ENCODE data around the gene SEC23A.
A peak's percentile ranks its signal among the peaks of the same experiment; 100 is the strongest.
"Not testable (repeated sequence)": the region's sequence is repeated elsewhere in the genome, so short reads cannot be mapped to it uniquely, and the experiment has no call there.

SEC23A gene
- total RNA-seq: 84.6 to 148 (median 127) reads per million in 18 experiments

DNA sequence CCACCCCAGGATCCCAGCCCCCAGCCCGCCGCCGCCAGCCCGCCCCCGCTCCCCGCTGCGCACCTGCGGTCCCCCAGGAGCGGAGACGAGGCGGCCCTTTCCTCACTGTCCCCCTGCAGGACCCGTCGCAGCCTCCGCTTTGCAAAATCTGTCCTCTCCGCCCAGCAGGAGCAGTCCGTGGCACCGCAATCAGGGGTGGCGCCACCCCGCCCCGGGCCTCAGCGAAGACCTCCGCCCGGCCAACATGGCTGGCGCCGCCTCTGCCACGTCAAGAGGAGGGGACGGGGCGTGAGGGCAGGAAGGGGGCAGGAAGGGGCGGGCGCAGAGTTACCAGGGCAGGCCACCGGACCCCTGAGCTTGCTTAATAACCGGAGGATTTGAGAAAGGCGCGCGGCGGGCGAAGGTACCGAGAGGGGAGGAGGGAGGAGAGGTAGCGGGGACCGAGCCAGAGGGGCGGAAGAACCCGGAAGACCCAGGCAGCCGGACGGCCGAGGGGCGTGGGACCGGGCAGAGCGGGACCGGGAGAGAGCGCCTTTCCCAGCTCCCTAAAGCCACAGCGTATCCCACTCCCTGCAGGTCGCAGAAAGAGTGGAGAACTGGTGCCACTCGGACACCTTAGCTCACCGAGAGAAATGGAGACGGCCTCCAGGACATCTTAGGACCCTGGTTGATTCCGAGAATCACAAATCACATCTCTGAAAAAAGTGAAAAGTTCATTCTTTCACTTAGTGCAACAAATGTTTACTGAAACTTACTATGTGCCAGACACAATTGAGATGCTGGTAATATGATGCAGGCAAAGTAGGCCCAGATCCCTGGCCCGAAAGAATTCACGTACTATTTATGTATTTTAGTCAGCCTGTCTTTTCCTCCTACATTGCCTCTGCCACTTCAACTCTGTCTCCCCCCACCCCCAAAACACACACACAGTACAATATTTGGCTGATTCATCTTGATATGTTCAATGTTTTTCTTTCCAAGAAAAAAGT is at the start of gene SEC23A:
SEC23A (minus strand) TSS at position 267 of the 989 bp plus-strand sequence. CDS start 7,117 bp downstream, outside the sequence.
- DNase-seq: peak; percentile 82 to 84

DNA sequence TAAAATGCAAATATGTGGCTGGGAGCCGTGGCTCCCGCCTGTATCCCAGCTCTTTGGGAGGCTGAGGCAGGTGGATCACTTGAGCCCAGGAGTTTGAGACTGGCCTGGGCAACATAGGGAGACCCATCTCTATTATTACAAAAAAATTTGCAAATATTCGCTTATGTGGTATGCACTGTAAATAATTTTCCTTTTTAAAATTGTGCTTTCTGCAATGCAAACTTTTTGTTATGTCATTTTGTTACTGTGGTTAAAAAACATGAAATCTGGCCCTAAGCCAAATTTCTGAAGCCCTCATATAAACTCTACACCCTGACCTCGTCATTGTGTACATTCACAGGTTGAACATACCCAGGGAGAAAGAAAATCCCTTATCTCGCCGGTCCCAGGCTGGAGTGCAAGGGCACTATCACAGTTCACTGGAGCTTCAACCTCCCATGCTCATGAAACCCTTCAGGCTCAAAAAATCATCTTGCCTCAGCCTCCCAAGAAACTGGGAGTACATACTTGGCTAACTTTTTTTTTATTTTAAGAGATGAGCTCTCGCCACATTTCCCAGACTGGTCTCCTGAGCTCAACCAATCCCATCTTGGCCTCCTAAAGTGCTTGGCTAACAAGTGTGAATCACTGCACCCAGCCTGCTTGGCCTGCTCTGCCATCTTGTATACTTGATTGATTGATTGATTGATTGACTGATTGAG is 42.4 kb upstream of the SEC23A start:
- no peak for DNase-seq

DNA sequence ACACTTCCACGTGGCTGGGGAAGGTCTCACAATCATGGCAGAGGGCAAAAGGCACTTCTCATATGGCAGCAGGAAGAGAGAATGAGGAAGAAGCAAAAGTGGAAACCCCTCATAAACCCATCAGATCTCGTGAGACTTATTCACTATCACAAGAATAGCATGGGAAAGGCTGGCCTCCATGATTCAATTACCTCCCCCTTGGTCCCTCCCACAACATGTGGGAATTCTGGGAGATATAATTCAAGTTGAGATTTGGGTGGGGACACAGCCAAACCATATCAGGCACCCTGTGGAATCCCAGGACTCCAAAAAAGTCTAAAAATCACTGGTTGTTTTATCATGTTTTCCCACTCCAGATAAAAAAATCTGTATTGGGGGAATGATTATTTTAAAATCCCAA is 40.2 kb upstream of the SEC23A start:
- not testable (repeated sequence) for DNase-seq

DNA sequence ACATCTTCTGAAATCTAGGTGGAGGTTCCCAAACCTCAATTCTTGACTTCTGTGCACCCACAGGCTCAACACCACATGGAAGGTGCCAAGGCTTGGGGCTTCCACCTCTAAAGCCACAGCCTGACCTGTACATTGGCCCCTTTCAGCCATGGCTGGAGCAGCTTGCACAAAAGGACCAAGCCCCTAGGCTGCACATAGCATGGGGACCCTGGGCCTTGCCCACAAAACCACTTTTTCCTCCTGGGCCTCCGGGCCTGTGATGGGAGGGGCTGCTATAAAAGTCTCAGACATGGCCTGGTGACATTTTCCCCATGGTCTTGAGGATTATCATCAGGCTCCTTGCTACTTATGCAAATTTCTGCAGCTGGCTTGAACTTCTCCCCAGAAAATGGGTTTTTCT is 38.6 kb upstream of the SEC23A start:
- not testable (repeated sequence) for DNase-seq

DNA sequence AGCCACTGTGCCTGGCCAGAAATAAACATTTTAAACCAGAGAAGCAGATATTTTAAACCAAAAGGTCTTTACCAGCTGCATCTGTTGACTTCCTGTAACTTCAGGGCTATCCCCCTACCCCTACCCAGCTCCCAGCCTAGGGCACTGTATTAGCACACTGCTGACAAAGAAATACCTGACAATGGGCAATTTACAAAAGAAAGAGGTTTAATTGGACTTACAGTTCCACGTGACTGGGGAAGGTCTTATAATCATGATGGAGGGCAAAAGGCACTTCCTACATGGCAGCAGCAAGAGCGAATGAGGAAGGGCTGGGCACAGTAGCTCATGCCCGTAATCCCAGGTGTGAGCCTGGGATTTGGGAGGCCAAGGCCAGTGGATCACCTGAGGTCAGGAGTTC is 37.1 kb upstream of the SEC23A start:
- DNase-seq: no peak

DNA sequence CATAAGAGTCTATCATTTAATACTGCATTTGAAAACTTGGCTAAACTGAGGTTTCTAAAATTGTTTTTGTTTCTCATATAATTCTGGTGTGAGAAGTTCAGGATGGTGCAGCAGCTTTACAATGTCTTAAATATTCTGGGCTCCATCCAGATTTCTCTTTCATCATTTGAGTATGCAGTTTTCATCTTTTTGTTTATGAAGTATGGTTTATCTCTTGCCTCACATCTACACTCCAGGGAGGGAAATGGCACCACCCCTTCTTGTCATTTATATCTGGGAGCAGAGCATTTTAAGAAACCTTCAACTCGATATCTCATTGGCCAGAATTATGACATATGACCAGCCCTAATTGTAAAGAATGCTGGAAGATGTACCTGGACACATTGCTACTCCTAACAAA is 35.4 kb upstream of the SEC23A start:
- no peak for DNase-seq

DNA sequence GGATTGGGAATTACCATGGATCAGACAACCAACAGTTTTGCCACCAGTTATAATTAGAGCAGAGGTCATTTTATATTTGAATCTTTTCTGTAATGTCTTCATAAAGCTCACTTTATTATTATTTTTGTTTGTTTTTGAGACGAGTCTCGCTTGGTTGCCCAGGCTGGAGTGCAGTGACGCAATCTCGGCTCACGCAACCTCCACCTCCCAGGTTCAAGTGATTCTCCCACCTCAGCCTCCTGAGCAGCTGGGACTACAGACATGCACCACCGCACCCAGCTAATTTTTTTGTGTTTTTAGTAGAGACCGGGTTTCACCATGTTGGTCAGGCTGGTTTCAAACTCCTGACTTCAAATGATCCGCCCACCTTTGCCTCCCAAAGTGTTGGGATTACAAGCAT is 34.8 kb upstream of the SEC23A start:
- DNase-seq: not testable (repeated sequence)

DNA sequence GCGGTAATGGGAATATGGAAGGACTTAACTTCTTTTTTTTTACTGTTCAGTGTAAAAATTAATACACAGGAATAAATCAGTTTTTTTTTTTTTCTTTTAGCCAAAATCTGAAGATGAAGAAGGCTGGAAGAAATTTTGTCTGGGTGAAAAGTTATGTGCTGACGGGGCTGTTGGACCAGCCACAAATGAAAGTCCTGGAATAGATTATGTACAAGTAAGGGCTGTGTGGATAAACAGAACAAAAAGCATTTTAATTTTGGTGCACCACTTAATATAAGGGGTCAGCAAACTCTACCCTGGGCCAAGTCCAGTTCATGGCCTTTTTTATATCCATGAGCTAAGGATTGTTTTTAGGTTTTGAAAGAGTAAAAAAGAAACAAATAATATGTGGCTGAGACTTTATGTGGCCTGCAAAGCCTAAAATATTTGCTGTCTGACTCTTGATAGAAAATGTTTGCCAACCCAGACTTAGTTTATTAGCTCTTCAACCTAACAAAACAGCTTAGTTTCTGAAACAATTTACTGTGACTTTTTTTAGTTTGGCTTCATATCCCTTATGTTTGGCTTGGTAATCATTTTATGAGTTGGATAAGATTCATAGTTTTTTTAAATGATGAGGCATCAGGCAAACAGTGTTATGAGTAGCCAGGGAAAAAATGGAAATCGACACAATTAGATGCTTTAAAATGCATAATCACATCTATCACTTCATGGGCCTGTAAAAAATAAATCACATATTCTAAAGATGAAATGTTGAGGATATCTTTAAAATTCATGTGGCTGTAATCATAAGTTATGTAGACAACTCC is 19.5 kb upstream of the SEC23A start:
- DNase-seq: no peak

DNA sequence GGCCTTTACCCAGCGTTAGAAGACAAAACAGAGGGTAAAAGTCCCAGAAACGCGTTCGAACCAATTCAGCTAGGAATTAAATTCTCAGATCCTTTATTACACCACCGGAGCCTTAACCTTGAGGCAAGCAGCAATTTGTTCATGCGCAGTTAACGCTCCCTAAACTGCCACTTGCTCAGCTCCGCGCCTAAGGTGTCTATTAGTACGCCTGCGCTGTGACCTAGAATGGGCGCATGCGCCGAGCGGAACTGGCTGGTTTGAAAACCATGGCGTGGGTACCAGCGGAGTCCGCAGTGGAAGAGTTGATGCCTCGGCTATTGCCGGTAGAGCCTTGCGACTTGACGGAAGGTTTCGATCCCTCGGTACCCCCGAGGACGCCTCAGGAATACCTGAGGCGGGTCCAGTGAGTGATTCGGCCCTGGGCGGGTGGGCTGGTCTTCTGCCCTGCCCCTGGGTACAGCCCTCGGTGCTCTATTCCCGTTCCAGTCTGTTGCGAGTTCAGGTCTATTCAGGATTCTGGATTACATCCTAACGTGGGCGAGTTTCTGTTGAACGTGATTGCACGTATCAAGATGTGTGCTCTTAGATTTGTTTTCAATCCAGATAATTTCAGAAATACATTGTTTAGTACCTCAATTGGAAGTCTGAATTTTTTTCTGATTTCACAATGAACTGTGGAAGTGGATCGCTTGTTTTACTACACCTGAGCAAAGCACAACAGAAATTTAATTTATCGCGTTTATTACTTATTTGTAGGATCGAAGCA is 11.2 kb upstream of the SEC23A start, which contains the start of gene GEMIN2:
GEMIN2 (plus strand) TSS at position 251 of the 766 bp plus-strand sequence; CDS start at position 267, 16 bp downstream.
- DNase-seq: peak; percentile 98

DNA sequence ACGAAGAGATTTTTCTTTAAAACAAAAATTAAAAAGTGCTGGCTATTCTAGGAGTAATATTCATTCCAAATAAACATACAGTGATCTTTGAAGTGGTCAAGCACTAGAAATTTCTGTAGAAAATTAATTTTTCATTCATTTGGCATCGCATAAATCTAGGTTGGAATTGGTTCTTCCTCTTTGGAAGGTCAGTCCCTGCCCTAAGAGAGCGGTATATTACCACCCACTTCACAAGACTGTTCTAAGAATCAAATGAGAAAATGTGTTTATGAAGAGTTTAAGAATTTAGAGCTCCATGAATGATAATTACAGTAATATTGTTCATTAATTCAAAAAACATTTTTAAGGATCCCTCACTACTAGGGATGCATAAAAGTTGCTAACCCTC is 10.6 kb upstream of the SEC23A start:
- no peak for DNase-seq

DNA sequence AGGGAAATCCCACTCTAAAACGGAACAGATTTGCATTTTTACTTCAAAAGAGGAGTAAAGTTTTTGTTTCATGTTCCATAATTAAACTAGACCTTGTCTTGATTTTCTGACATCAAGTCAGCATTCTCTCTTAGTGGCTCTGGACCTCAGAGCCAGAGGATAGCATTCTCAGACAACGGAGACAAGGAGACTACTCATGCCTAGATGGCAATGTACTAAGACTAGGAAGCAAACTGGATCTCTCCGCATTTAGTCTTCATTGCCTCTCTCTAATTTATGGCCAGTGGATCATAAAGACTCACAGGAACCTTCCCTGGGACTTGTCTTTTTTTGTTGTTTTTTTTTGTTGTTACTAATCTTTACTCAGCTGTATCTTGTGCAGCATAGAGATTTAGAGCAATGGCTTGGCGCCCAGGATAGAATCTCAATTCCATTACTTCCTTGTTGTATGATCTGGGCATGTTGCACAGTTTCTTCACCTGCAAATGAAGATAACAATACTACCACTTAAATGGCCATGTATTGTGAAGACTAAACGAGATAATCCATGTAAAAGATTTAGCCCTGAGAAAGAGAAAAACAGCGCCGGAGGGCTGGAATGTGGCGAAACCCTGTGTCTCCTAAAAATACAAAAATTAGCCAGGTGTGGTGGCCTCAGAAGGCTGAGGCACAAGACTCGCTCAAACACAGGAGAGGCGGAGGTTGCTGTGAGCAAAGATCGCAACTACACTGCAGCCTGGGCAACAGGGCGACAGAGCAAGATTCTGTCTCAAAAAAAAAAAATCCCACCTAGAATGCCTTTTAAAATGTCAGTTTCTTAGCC is 7.1 kb upstream of the SEC23A start:
- no peak for DNase-seq

DNA sequence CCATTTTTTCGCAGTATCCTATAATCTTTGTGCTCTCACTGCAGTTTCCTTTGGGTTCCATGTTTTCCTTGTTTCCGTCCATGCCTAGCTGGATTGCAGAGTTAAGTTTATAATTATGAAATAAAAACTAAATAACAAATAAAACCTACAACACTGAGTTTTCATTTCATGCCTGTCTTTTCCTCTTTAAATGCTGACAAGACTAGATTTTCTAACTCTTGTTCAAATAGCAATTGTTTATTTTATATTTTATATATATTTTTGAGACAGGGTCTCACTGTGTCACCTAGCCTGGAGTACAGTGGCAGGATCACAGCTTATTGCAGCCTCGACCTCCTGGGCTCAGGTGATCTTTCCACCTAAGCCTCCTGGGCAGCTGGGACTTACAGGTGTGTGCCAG is 5.8 kb upstream of the SEC23A start:
- DNase-seq: no peak

DNA sequence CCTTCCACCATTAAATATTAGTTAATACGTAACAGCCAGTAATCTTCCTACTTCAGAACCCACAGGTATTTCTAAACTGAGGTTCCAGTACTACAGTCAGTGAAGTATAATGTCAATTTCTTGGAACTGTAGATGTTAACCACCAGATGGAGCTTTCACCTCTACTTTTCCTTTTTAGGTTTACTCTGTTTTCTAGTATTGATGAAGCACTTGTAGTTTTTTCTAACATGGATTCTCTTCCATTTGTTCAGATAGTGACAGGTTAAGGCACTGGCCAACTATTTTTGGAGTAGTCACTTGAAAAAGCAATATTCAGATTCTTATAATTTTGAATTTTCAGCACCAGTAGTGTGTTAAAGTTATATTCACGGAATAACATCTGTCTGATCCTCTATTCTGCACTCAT is 4.6 kb upstream of the SEC23A start:
- DNase-seq: peak in 1 of 2 donors; percentile 5

DNA sequence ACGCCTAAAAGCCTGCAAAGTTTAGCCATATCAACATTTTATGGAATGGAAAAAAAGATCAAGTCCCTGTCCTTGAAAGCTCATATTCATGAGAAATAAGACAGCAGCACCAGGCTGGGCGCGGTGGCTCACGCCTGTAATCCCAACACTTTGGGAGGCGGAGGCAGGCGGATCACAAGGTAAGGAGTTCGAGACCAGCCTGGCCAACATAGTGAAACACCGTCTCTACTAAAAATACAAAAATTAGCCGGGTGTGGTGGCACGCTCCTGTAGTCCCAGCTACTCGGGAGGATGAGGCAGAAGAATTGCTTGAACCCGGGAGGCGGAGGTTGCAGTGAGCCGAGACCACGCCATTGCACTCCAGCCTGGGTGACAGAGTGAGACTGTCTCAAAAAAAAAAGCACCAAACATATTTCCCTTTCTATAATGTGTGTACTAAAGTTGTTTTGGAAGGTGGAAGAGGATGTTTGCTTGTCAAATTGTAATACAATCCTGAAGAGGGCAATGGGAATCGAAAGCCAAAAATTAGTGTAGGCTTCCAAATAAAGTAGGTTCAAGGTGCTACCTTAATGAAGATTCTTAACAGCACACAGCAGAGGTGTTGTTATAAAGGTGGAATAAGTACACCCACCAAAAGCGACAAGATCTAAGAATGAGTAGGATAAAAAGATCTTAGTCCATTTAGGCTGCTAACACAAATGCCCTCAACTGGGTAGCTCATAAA is 1.2 kb upstream of the SEC23A start:
- not testable (repeated sequence) for DNase-seq

DNA sequence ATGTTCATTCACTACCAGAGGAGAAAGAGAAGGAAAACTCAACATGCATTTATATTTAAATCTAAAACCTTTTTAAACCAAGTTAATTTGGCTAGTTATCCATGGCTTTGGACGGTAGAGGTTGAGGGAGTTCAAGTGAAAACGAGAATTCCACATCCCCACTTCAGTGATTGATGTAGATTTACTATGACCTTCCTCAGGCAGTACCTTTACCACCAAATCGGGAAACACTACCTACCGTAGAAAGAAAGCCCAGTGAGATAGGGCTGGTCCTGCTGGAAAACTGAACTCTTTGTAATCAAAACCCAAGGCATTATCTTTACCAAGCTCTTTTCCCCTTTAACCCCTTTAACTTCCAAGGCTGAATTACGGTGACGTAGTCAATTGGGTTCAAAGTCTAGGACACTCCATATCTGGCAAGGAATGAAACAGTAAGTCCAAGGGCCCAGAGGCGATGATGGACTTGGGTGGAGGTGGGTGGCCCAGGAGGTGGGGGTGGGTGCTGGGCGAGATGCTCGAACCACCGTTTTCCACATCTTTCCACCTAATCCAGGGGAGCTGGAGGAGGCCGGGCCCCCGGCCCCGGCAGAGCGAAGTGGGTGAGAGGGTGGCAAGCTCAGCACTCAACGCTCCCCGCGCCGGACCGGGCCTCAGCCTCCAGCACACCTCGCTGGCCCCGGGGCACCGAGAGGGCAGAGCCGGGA is 618 bp downstream of the SEC23A start:
- peak; percentile 0 to 15 for DNase-seq

DNA sequence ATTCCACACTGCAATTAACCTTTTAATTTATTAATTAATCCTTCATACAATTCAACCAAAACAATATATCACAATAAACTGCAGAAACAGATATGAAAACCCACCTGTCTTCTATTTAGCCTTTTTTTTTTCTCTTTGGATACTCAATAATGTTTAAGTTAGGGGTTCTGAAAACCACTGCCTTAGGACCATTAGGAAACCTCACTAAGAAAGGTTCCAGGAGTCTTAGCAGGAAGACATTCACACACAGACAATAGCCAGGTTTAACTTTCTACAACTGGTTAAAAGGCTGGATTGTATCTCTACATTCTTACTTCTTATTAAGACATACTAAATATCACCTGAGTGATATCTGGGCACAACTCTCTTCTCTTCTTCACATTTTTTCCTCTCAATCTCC is 3.3 kb downstream of the SEC23A start:
- no peak for DNase-seq

DNA sequence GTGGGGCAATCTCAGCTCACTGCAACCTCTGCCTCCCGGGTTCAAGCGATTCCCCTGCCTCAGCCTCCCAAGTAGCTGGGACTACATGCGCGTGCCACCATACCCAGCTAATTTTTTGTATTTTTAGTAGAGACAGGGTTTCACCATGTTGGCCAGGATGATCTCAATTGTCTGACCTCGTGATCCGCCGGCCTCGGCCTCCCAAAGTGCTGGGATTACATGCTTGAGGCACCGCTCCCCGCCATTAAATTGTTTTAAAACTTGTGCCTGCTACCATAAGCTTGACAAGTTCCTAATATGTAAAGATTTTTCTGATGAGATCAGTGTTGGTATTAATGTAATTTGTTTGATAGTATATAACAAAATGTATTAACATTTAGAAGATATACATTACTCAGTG is 3.8 kb downstream of the SEC23A start:
- not testable (repeated sequence) for DNase-seq

DNA sequence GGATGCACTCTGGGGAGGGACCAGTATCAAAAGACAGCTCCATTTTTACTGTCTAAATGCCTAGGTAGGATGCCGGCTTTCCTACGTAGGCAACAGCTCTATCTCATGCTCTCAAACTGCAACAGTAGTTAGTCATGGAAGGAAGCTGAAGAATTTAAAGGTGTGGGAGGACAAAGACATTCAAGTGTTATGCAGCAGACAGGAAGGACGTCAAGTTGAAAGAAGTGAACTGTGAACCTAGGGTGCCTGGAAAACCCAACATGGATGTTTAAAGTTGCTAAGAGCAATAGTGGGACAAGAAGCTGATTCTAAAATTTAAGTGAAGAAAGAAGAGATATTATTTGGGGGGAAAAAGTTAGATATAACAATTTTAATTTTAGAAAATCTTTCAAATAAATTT is 5.9 kb downstream of the SEC23A start:
- DNase-seq: peak in 1 of 2 donors; percentile 2

DNA sequence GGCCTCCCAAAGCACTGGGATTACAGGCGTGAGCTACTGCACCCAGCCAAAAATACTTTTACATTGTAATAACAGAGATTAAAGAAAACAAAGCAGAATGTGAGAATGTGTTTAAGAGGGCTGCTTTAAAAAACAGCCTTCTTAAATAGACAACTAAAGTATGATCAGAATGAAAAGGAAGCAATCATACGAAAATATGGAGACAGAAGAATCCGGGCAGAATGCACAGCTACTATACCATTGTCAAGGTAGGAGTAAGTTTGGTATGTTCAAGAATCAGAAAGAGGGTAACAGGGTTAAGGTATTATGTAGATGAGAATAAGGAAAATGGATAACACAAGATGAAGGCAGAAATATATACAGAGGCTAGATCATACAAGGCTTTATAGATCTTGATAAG is 8.5 kb downstream of the SEC23A start:
- no peak for DNase-seq

DNA sequence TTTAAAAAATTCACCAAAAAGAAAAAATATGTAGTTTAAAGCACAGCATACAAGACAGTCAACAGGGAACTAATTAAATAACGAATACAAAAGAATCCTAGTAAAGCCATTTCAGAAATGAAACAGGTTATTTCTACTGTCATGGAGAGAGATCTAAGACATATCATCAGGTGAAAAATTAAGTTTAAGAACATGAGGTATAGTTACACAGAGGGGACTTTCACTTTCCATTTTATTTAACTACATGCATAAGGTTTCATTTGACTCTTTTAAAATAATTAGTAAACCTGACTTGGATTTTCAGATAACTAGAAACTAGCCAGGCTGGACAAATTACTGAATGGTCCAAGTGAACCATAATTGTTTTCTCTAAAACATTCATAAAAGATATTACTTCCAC is 11.3 kb downstream of the SEC23A start:
- DNase-seq: no peak
